ENCODE measurements around the gene METTL9.
"Not testable (repeated sequence)": the region's sequence is repeated elsewhere in the genome, so short reads cannot be mapped to it uniquely, and the experiment has no call there.

GRCh38 chr16:21577487-21577886 lies 21.9 kb upstream of the METTL9 start:
- not testable (repeated sequence) for TF ChIP-seq POLR2AphosphoS5 (IDR thresholded peaks at IDR 0.05; ENCODE audit: borderline replicate concordance, low read depth, low read length); EZH2 (IDR thresholded peaks at IDR 0.05); FOXP2 (optimal IDR thresholded peaks at IDR 0.05; ENCODE audit: control extremely low read depth, extremely low read length, insufficient read depth)
